H9 (cell line): ENCODE measurements around the gene UBE3B. TPM values are rescaled to one million over a fixed set of nuclear protein-coding genes. Genes with fewer than 3 reads are reported as not detected.
A peak's percentile ranks its signal among the peaks of the same experiment; 100 is the strongest.

Experiments used
- DNase-seq: peaks from one replicate; pipeline ENCODE4 v3.0.0-alpha.2; 2017
- H2AFZ ChIP-seq: one replicate; pipeline ENCODE4 v1.6.1; 2013; ENCODE audit warnings: mild to moderate bottlenecking, low read length, control low read depth, moderate library complexity
- H2AK5ac ChIP-seq: 2 replicates; pipeline ENCODE4 v1.6.1; 2013; ENCODE audit warnings: low read length, control low read depth, mixed read lengths; ENCODE audit not compliant: insufficient read length
- H2BK120ac ChIP-seq: one replicate; pipeline ENCODE4 v1.6.1; 2013; ENCODE audit warnings: low read depth, mild to moderate bottlenecking, low read length, control low read depth, inconsistent platforms; ENCODE audit not compliant: poor library complexity, severe bottlenecking
- H2BK12ac ChIP-seq: 2 replicates; pipeline ENCODE4 v1.6.1; 2013; ENCODE audit warnings: low read length, control low read depth, mixed read lengths, low read depth; ENCODE audit not compliant: insufficient read length
- H2BK15ac ChIP-seq: 2 replicates; pipeline ENCODE4 v1.6.1; 2013; ENCODE audit warnings: low read depth, low read length, control low read depth
- H2BK20ac ChIP-seq: one replicate; pipeline ENCODE4 v1.6.1; 2013; ENCODE audit warnings: low read depth, mild to moderate bottlenecking, low read length, control low read depth, inconsistent platforms; ENCODE audit not compliant: poor library complexity, severe bottlenecking
- H2BK5ac ChIP-seq: 2 replicates; pipeline ENCODE4 v1.6.1; 2013; ENCODE audit warnings: low read length, control low read depth, mixed read lengths; ENCODE audit not compliant: insufficient read length
- H3K14ac ChIP-seq: 2 replicates; pipeline ENCODE4 v1.6.1; 2013; ENCODE audit warnings: low read length, control low read depth; ENCODE audit not compliant: insufficient read depth
- H3K18ac ChIP-seq: 2 replicates; pipeline ENCODE4 v1.6.1; 2013; ENCODE audit warnings: low read depth, mild to moderate bottlenecking, mixed read lengths, low read length, control low read depth; ENCODE audit not compliant: insufficient read length
- H3K23ac ChIP-seq: 2 replicates; pipeline ENCODE4 v1.6.1; 2013; ENCODE audit warnings: low read length, control low read depth, mixed read lengths, low read depth; ENCODE audit not compliant: insufficient read length
- H3K23me2 ChIP-seq: 2 replicates; pipeline ENCODE4 v1.6.1; 2013; ENCODE audit warnings: low read depth, mild to moderate bottlenecking, mixed read lengths, low read length, control low read depth; ENCODE audit not compliant: insufficient read length, poor library complexity, severe bottlenecking
- H3K27ac ChIP-seq: 2 replicates; pipeline ENCODE4 v1.5.1; 2013; ENCODE audit warnings: low read length, control low read depth, mixed read lengths, low read depth; ENCODE audit not compliant: insufficient read length
- H3K27me3 ChIP-seq: 2 replicates; pipeline ENCODE4 v1.6.1; 2013; ENCODE audit warnings: low read length, control low read depth, inconsistent platforms; ENCODE audit not compliant: insufficient read depth
- H3K4ac ChIP-seq: 2 replicates; pipeline ENCODE4 v1.6.1; 2013; ENCODE audit warnings: low read depth, mild to moderate bottlenecking, control low read depth, inconsistent platforms, low read length, moderate library complexity
- H3K4me1 ChIP-seq: 2 replicates; pipeline ENCODE4 v1.6.1; 2013; ENCODE audit warnings: low read length, control low read depth, inconsistent platforms; ENCODE audit not compliant: insufficient read depth
- H3K4me2 ChIP-seq: 2 replicates; pipeline ENCODE4 v1.6.1; 2013; ENCODE audit warnings: low read length, control low read depth, mixed read lengths; ENCODE audit not compliant: insufficient read length, insufficient read depth
- H3K56ac ChIP-seq: 2 replicates; pipeline ENCODE4 v1.6.1; 2013; ENCODE audit warnings: low read depth, mild to moderate bottlenecking, mixed read lengths, low read length, control low read depth; ENCODE audit not compliant: insufficient read length
- H3K79me1 ChIP-seq: 2 replicates; pipeline ENCODE4 v1.6.1; 2013; ENCODE audit warnings: low read depth, mild to moderate bottlenecking, moderate library complexity, low read length, control low read depth, inconsistent platforms; ENCODE audit not compliant: insufficient read depth, poor library complexity, severe bottlenecking
- H3K79me2 ChIP-seq: 2 replicates; pipeline ENCODE4 v1.6.1; 2013; ENCODE audit warnings: low read length, control low read depth, inconsistent platforms; ENCODE audit not compliant: insufficient read depth
- H3K9ac ChIP-seq: 2 replicates; pipeline ENCODE4 v1.6.1; 2013; ENCODE audit warnings: low read length, control low read depth, mixed read lengths; ENCODE audit not compliant: insufficient read length; ENCODE audit errors: extremely low read depth
- H3K9me3 ChIP-seq: one replicate; pipeline ENCODE4 v1.6.1; 2013; ENCODE audit warnings: low read depth, low read length, inconsistent platforms; ENCODE audit not compliant: control insufficient read depth
- H3T11ph ChIP-seq: one replicate; pipeline ENCODE4 v1.6.1; 2013; ENCODE audit warnings: mild to moderate bottlenecking, low read length, control low read depth, inconsistent platforms
- H4K20me1 ChIP-seq: one replicate; pipeline ENCODE4 v1.6.1; 2013; ENCODE audit not compliant: control insufficient read depth, insufficient read length, insufficient read depth
- H4K5ac ChIP-seq: 2 replicates; pipeline ENCODE4 v1.6.1; 2013; ENCODE audit warnings: low read depth, mild to moderate bottlenecking, mixed read lengths, low read length, control low read depth; ENCODE audit not compliant: insufficient read length
- H4K8ac ChIP-seq: replicated peaks from 2 replicates; pipeline ENCODE4 v1.6.1; 2013; ENCODE audit warnings: low read length, control low read depth, mixed read lengths, low read depth; ENCODE audit not compliant: insufficient read length
- H4K91ac ChIP-seq: 2 replicates; pipeline ENCODE4 v1.6.1; 2013; ENCODE audit warnings: low read depth, mild to moderate bottlenecking, moderate library complexity, mixed read lengths, low read length, control low read depth; ENCODE audit not compliant: insufficient read length
- H3K27ac Mint-ChIP-seq, 3 experiments: 2 replicates in 2 of 3; 3 replicates in 1 of 3; pipeline ENCODE4 v1.8.0; 2020 to 2021; ENCODE audit warnings: mixed read lengths in 3 of 3, mild to moderate bottlenecking in 1 of 3, moderate library complexity in 1 of 3
- H3K27me3 Mint-ChIP-seq: 2 replicates; pipeline ENCODE4 v1.8.0; 2021; ENCODE audit warnings: low read depth, mild to moderate bottlenecking, moderate library complexity, mixed read lengths
- H3K36me3 Mint-ChIP-seq, 3 experiments: 2 replicates in 2 of 3; 3 replicates in 1 of 3; pipeline ENCODE4 v1.8.0; 2020 to 2021; ENCODE audit warnings: low read depth in 3 of 3, mixed read lengths in 3 of 3; ENCODE audit not compliant: insufficient read depth in 1 of 3
- H3K4me1 Mint-ChIP-seq, 2 experiments: 2 replicates each; pipeline ENCODE4 v1.8.0; 2020; ENCODE audit warnings: mixed read lengths in 2 of 2
- H3K4me3 Mint-ChIP-seq, 2 experiments: 2 replicates in 1 of 2; 3 replicates in 1 of 2; pipeline ENCODE4 v1.8.0; 2020 to 2021; ENCODE audit warnings: mild to moderate bottlenecking in 2 of 2, mixed read lengths in 2 of 2, moderate library complexity in 1 of 2
- H3K9me3 Mint-ChIP-seq, 2 experiments: 2 replicates in 1 of 2; 3 replicates in 1 of 2; pipeline ENCODE4 v1.8.0; 2020; ENCODE audit warnings: mild to moderate bottlenecking in 2 of 2, mixed read lengths in 2 of 2, moderate library complexity in 1 of 2
- WGBS: extraction: QIAGEN DNeasy Blood & Tissue Kit; methylation state at CpG from one replicate; pipeline ENCODE4 v1.1.7; 2013; ENCODE audit warnings: missing lambda C conversion rate, low lambda C conversion rate, mixed read lengths; ENCODE audit not compliant: insufficient read length; ENCODE audit errors: extremely low coverage; 5-methylcytosine and 5-hydroxymethylcytosine counted together
- total RNA-seq: library from RNA; stranded (reverse); gene quantifications from 2 replicates; pipeline ENCODE4 v1.2.1, GENCODE V29; 2021
- TF ChIP-seq, protein P1 (sequence below): fragments of 200-600 bp; sonication (generic); conservative IDR thresholded peaks from 3 replicates; pipeline ENCODE4 v1.8.0; 2021; ENCODE audit warnings: antibody characterized with exemption, mild to moderate bottlenecking

Gene UBE3B
- total RNA-seq, 1 experiment from 2014 or later = 24.2 TPM

DNA sequence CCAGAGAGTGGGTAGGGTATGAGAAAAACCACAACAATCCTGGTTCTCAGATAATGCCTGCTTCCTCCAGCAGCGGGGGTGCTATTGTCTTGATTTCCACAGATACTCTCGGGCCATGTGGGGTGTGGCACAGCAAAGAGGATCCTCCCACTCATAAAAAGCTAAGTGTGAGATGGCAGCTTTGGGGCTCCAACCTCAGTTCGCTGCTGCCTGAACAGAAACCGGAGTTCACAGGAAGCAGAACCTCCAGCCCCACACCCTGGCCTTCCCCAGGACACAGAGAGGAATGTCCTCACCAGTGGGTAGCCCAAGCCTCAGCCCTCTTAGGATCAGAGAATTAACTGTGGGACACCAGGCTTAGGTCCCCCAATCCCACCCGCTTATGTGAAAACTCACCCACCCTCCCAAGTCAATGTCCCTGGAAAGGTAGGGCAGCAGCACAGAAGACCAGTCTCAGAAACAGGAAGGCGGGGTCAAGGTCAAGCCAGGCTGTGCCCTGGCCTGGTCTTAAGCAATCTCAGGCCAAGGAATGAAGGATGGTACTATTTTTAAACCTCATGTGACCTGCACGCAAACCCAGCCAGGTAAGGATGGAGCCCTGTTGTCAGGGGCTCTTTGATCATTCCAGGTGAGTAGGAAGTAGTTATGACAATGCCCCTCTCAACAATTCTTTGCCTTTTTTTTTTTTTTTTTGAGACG lies 9.3 kb upstream of the UBE3B start:
- peaks cover 20 to 48% (median 37%) of the 10 kb centered on the region in 3 experiments; a peak in 6 of 7 replicates for H3K36me3 Mint-ChIP-seq
- no peak overlapping the region for H3K4me3 Mint-ChIP-seq
- Histone ChIP-seq H3K56ac (no peak overlapping the region), H4K5ac (no peak overlapping the region), H4K8ac (no peak overlapping the region), H2BK15ac (no peak overlapping the region), H2AK5ac (no peak overlapping the region), H3K9me3 (no peaks in the 10 kb centered on the region), H3K18ac (no peak overlapping the region), H3K27me3 (no peaks in the 10 kb centered on the region), H4K91ac (no peak overlapping the region), H3K23me2 (no peaks in the 10 kb centered on the region), H2BK20ac (no peak overlapping the region), H3K4me1 (peaks cover 10% of the 10 kb centered on the region), H2BK5ac (no peak overlapping the region), H3K9ac (no peak overlapping the region), H3K4me2 (no peak overlapping the region), H2AFZ (no peak overlapping the region), H3K23ac (no peak overlapping the region), H2BK12ac (no peak overlapping the region), H2BK120ac (no peak overlapping the region), H3K79me1 (peaks cover 8% of the 10 kb centered on the region), H3K27ac (no peak overlapping the region), H4K20me1 (no peaks in the 10 kb centered on the region), H3T11ph (no peak overlapping the region), H3K4ac (no peak overlapping the region), H3K79me2 (peaks cover 39% of the 10 kb centered on the region; the same call in 1 of the 2 replicates), H3K14ac (no peak overlapping the region; the same call in 1 of the 2 replicates)
- no peaks in the 10 kb centered on the region for H3K27me3 Mint-ChIP-seq
- peaks cover 32 to 47% of the 10 kb centered on the region in 2 experiments for H3K4me1 Mint-ChIP-seq
- no CpG with 5 or more reads among the region's 8 CpGs for WGBS
- H3K9me3 Mint-ChIP-seq = no peaks in the 10 kb centered on the region
- TF ChIP-seq, protein P1, sequence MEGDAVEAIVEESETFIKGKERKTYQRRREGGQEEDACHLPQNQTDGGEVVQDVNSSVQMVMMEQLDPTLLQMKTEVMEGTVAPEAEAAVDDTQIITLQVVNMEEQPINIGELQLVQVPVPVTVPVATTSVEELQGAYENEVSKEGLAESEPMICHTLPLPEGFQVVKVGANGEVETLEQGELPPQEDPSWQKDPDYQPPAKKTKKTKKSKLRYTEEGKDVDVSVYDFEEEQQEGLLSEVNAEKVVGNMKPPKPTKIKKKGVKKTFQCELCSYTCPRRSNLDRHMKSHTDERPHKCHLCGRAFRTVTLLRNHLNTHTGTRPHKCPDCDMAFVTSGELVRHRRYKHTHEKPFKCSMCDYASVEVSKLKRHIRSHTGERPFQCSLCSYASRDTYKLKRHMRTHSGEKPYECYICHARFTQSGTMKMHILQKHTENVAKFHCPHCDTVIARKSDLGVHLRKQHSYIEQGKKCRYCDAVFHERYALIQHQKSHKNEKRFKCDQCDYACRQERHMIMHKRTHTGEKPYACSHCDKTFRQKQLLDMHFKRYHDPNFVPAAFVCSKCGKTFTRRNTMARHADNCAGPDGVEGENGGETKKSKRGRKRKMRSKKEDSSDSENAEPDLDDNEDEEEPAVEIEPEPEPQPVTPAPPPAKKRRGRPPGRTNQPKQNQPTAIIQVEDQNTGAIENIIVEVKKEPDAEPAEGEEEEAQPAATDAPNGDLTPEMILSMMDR = no peak
- H3K27ac Mint-ChIP-seq = peak overlapping the region in 2 of 3 experiments; percentile 23 to 85; a peak in 3 of 7 replicates
- DNase-seq = no peak
